Activated T-helper 1 cell treated with Interleukin-2 at 50 U/mL for 16 hours (primary cell): Measurements from ENCODE around the gene KCNQ2.

ENCODE experiments used
- DNase-seq: peaks from one replicate; pipeline ENCODE4 v3.0.0-alpha.2; 2020; ENCODE audit warnings: low read depth

KCNQ2 gene

GRCh38 chr20:63369024-63369530 lies 103.4 kb downstream of the KCNQ2 start:
- DNase-seq = no peak

GRCh38 chr20:63368151-63368550 lies 104.3 kb downstream of the KCNQ2 start:
- DNase-seq = no peak

GRCh38 chr20:63367446-63368055 lies 104.9 kb downstream of the KCNQ2 start:
- DNase-seq = no peak

GRCh38 chr20:63366390-63367365 lies 105.8 kb downstream of the KCNQ2 start:
- DNase-seq = no peak

GRCh38 chr20:63365601-63366389 lies 106.7 kb downstream of the KCNQ2 start:
- no peak for DNase-seq

- no peak for DNase-seq
These were observed 107.5 kb downstream of the KCNQ2 start for GRCh38 chr20:63364801-63365585.

GRCh38 chr20:63363981-63364561 lies 108.4 kb downstream of the KCNQ2 start:
- no peak for DNase-seq

- DNase-seq = no peak
These were observed 109.2 kb downstream of the KCNQ2 start for GRCh38 chr20:63363013-63363957.

GRCh38 chr20:63362436-63363009 lies 109.9 kb downstream of the KCNQ2 start:
- DNase-seq = no peak

- DNase-seq = no peak
These were observed 110.7 kb downstream of the KCNQ2 start for GRCh38 chr20:63361519-63362435.

- DNase-seq = no peak
These were observed 111.5 kb downstream of the KCNQ2 start, which contains the start of gene CHRNA4 for GRCh38 chr20:63360850-63361518. Gene CHRNA4, minus strand, starts transcription at chr20:63361349. Its CDS starts 184 bp downstream, at chr20:63361165.

GRCh38 chr20:63359937-63360849 lies 112.3 kb downstream of the KCNQ2 start:
- DNase-seq = no peak

GRCh38 chr20:63359164-63359934 lies 113.1 kb downstream of the KCNQ2 start:
- DNase-seq = no peak

GRCh38 chr20:63357921-63358905 lies 114.2 kb downstream of the KCNQ2 start:
- DNase-seq = no peak
